Upper lobe of left lung (tissue), 4 donors: ENCODE results near the gene DNAJB13.

Experiments used
- POLR2A ChIP-seq, 4 donors: fragments of 450-650 bp; IDR thresholded peaks; one replicate each; pipeline ENCODE4 v1.5.1; 2016 to 2017; ENCODE audit warnings: antibody characterized with exemption in 4 of 4, mild to moderate bottlenecking in 2 of 4
- POLR2AphosphoS5 ChIP-seq, 2 donors: sonication (generic); formaldehyde crosslinking; IDR thresholded peaks; one replicate each; pipeline ENCODE4 v1.5.1; 2017; ENCODE audit warnings: antibody characterized with exemption in 2 of 2
- TF ChIP-seq, protein P1 (sequence below), 6 experiments: fragments of 450-650 bp in 4 of 6; fragments of 200-600 bp in 2 of 6; sonication (generic) in 2 of 6; IDR thresholded peaks; one replicate each; pipeline ENCODE4 v1.5.1; 2016 to 2019; ENCODE audit warnings: antibody characterized with exemption in 6 of 6

DNA sequence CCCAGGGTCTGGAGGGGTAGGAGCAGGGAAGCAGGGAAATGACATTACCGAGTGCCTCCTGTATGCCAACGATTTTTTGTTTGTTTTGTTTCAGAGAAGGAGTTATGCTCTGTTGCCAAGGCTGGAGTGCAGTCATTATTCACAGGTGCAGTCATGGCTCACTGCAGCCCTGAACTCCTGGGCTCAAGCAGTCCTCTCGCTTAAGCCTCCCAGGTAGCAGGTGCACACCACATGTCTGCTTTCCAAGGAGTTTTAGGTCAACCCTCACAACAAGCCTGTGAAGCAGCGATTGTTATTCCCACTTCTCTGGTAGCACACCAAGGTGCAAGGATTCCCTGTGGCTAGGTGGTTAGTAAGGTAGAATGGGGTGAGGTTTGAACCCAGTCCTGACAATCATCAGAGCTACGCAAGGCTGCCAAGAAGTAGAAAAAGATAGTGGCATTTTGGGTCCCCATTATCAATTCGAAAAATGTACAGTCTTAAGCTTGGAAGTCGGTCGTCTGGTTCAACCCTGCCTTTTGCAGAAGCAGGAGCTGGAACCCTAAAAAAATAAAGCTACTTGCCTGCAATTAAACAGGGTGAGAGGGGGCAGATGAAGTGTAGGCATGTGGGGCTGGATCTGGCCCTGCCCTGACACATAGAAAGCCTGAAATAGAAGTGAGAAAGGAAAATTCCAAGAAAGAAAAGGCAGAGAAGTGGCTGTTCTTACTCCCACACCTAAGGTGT is 48.9 kb downstream of the DNAJB13 start:
- TF ChIP-seq, protein P1, sequence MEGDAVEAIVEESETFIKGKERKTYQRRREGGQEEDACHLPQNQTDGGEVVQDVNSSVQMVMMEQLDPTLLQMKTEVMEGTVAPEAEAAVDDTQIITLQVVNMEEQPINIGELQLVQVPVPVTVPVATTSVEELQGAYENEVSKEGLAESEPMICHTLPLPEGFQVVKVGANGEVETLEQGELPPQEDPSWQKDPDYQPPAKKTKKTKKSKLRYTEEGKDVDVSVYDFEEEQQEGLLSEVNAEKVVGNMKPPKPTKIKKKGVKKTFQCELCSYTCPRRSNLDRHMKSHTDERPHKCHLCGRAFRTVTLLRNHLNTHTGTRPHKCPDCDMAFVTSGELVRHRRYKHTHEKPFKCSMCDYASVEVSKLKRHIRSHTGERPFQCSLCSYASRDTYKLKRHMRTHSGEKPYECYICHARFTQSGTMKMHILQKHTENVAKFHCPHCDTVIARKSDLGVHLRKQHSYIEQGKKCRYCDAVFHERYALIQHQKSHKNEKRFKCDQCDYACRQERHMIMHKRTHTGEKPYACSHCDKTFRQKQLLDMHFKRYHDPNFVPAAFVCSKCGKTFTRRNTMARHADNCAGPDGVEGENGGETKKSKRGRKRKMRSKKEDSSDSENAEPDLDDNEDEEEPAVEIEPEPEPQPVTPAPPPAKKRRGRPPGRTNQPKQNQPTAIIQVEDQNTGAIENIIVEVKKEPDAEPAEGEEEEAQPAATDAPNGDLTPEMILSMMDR (IDR thresholded peaks at IDR 0.05), result no peak
- no peak for TF ChIP-seq POLR2A (IDR thresholded peaks at IDR 0.05)
- TF ChIP-seq POLR2AphosphoS5 (IDR thresholded peaks at IDR 0.05), result no peak
